GM12878 (cell line): ENCODE data around the gene RASGRF1. TPM values are rescaled to one million over a fixed set of nuclear protein-coding genes. Genes with fewer than 3 reads are reported as not detected.

Source experiments
- CHD2 ChIP-seq: IDR thresholded peaks from 2 replicates; pipeline ENCODE4 v1.6.1; 2011; ENCODE audit warnings: low read depth, low read length, improper control_type of control experiment, borderline replicate concordance
- CREM ChIP-seq: IDR thresholded peaks from 2 replicates; pipeline ENCODE4 v1.6.1; 2014; ENCODE audit warnings: antibody characterized with exemption, low read depth
- ESRRA ChIP-seq: IDR thresholded peaks from 2 replicates; pipeline ENCODE4 v1.6.1; 2012; ENCODE audit warnings: mild to moderate bottlenecking, low read length, improper control_type of control experiment
- GATAD2B ChIP-seq: fragments of 450-650 bp; conservative IDR thresholded peaks from 2 replicates; pipeline ENCODE4 v1.6.1; 2017; ENCODE audit warnings: low read depth, mild to moderate bottlenecking, moderate library complexity
- HDAC6 ChIP-seq: fragments of 200-600 bp; sonication (generic); IDR thresholded peaks from one replicate; pipeline ENCODE4 v1.8.0; 2017; ENCODE audit warnings: antibody characterized with exemption; ENCODE audit not compliant: unreplicated experiment
- IKZF2 ChIP-seq, 2 experiments: fragments of 450-650 bp; IDR thresholded peaks; 2 replicates each; pipeline ENCODE4 v1.6.1; 2017; ENCODE audit warnings: mild to moderate bottlenecking in 2 of 2, moderate library complexity in 2 of 2
- KLF5 ChIP-seq: fragments of 450-650 bp; IDR thresholded peaks from 2 replicates; pipeline ENCODE4 v1.6.1; 2014; ENCODE audit warnings: mild to moderate bottlenecking; ENCODE audit not compliant: partially characterized antibody
- MTA2 ChIP-seq: fragments of 450-650 bp; IDR thresholded peaks from 2 replicates; pipeline ENCODE4 v1.6.1; 2016; ENCODE audit warnings: low read depth, mild to moderate bottlenecking, moderate library complexity
- MYC ChIP-seq: IDR thresholded peaks from 2 replicates; pipeline ENCODE4 v1.6.1; 2011; ENCODE audit warnings: mild to moderate bottlenecking, low read length, moderate library complexity, inconsistent platforms; ENCODE audit not compliant: insufficient read depth, insufficient replicate concordance, insufficient read length, severe bottlenecking
- NBN ChIP-seq: fragments of 450-650 bp; IDR thresholded peaks from 2 replicates; pipeline ENCODE4 v1.6.1; 2016
- NR2C2 ChIP-seq: IDR thresholded peaks from 2 replicates; pipeline ENCODE4 v1.6.1; 2011; ENCODE audit warnings: borderline replicate concordance, low read depth; ENCODE audit not compliant: control insufficient read depth, insufficient read length
- PKNOX1 ChIP-seq: fragments of 450-650 bp; IDR thresholded peaks from 2 replicates; pipeline ENCODE4 v1.6.1; 2016; ENCODE audit warnings: mild to moderate bottlenecking
- RELA ChIP-seq: fragments of 450-650 bp; IDR thresholded peaks from 2 replicates; pipeline ENCODE4 v1.8.0; 2014; ENCODE audit warnings: borderline replicate concordance; ENCODE audit not compliant: partially characterized antibody
- RUNX3 ChIP-seq: IDR thresholded peaks from 2 replicates; pipeline ENCODE4 v1.6.1; 2012; ENCODE audit warnings: low read length, inconsistent platforms
- SKIL ChIP-seq: fragments of 450-650 bp; IDR thresholded peaks from 2 replicates; pipeline ENCODE4 v1.6.1; 2017; ENCODE audit warnings: mild to moderate bottlenecking, low read depth, inconsistent platforms; ENCODE audit not compliant: poor library complexity, severe bottlenecking
- SMARCA5 ChIP-seq: fragments of 450-650 bp; IDR thresholded peaks from 2 replicates; pipeline ENCODE4 v1.6.1; 2017; ENCODE audit warnings: mild to moderate bottlenecking
- SMC3 ChIP-seq: IDR thresholded peaks from 2 replicates; pipeline ENCODE4 v1.6.1; 2011; ENCODE audit warnings: low read length, improper control_type of control experiment, borderline replicate concordance
- SRF ChIP-seq, 2 experiments: IDR thresholded peaks; 2 replicates each; pipeline ENCODE4 v1.6.1; 2011; ENCODE audit warnings: low read depth in 2 of 2, low read length in 2 of 2, mild to moderate bottlenecking in 1 of 2, moderate library complexity in 1 of 2
- ZBTB11 ChIP-seq: fragments of 450-650 bp; formaldehyde crosslinking; IDR thresholded peaks from 2 replicates; pipeline ENCODE4 v1.5.0; 2022; ENCODE audit warnings: mild to moderate bottlenecking, missing genetic modification characterization
- ZNF217 ChIP-seq: fragments of 450-650 bp; IDR thresholded peaks from 2 replicates; pipeline ENCODE4 v1.6.1; 2017; ENCODE audit warnings: antibody characterized with exemption, mild to moderate bottlenecking
- ZNF24 ChIP-seq: fragments of 450-650 bp; IDR thresholded peaks from 2 replicates; pipeline ENCODE4 v1.6.1; 2017; ENCODE audit warnings: antibody characterized with exemption, mild to moderate bottlenecking
- ZNF384 ChIP-seq: IDR thresholded peaks from 2 replicates; pipeline ENCODE4 v1.6.1; 2012; ENCODE audit warnings: low read depth, mild to moderate bottlenecking, low read length, improper control_type of control experiment, borderline replicate concordance
- polyA plus RNA-seq, 11 experiments: library from polyadenylated mRNA; depleted of rRNA in 4 of 11; unstranded in 6 of 11; stranded (reverse) in 5 of 11; fragments of >200 nt; fragmentation: Nextera tagmentation in 4 of 11; fragmentation: Illumina TruSeq in 1 of 11; extraction: Ambion mirVana in 4 of 11; extraction: Trizol in 1 of 11; gene quantifications; 1 replicate in 1 of 11; 2 replicates in 10 of 11; pipeline versions ENCODE4 v1.2.1 to v1.2.3, GENCODE V29; 2011 to 2016; ENCODE audit warnings: inconsistent platforms in 2 of 11, missing spikeins in 2 of 11, low read depth in 1 of 11
- total RNA-seq, 4 experiments: library from RNA; depleted of rRNA in 3 of 4; stranded (reverse); fragments of >200 nt in 3 of 4; fragmentation: Illumina TruSeq in 1 of 4; extraction: Trizol in 1 of 4; gene quantifications; 2 replicates each; pipeline versions ENCODE4 v1.2.1 to v1.2.3, GENCODE V29; 2013 to 2021

RASGRF1 gene
- total and polyA plus RNA-seq, 10 of the 15 experiments (the other 5 are each of a cell fraction or from before 2014, with no cell fraction given) = 0.20 to 1.9 (median 0.86) TPM

GRCh38 chr15:78979456-78980320, 110.9 kb downstream of the RASGRF1 start (continued):
- no peak for TF ChIP-seq ZNF384
- peak; percentile 89 for TF ChIP-seq IKZF2 (IDR thresholded peaks at IDR 0.05)
- TF ChIP-seq NBN = peak; percentile 73
- no peak for TF ChIP-seq ZNF217
- no peak for TF ChIP-seq MTA2
- no peak for TF ChIP-seq SKIL
- TF ChIP-seq ESRRA = no peak
- TF ChIP-seq RUNX3 = peak; percentile 32; the same call in 1 of the 2 replicates
- TF ChIP-seq SMC3 = peak; percentile 85
- peak; percentile 59; the same call in 1 of the 2 replicates for TF ChIP-seq GATAD2B
- TF ChIP-seq CHD2 = no peak
- TF ChIP-seq HDAC6 = no peak
- no peak; the same call in 1 of the 2 replicates for TF ChIP-seq ZNF24
- TF ChIP-seq PKNOX1 = peak; percentile 37; the same call in 1 of the 2 replicates
- no peak for TF ChIP-seq ZBTB11
- TF ChIP-seq KLF5 = no peak
- 0 out of 2 replicates have a peak, but pooled peaks have one; percentile 38 for TF ChIP-seq CREM
- peak; percentile 89 for TF ChIP-seq MYC
- peak; percentile 89 for TF ChIP-seq SMARCA5
- peak; percentile 19 for TF ChIP-seq RELA
- no peak for TF ChIP-seq NR2C2
- no peak for TF ChIP-seq SRF (IDR thresholded peaks at IDR 0.05; ENCODE audit: low read depth in 2 of 2, low read length in 2 of 2)
